ENCODE results near the gene MPDZ.

MPDZ gene

GRCh38 chr9:13116292-13116691, 163.2 kb downstream of the MPDZ start:
- Mint-ChIP-seq H3K4me3 (no peak overlapping the region), H3K27me3 (ENCODE audit: low read depth) (no peaks in the 10 kb centered on the region), H3K4me1 (peaks cover 1% of the 10 kb centered on the region), H3K36me3 (ENCODE audit: low read depth) (peaks cover 64% of the 10 kb centered on the region), H3K9me3 (no peaks in the 10 kb centered on the region), H3K27ac (no peak overlapping the region)
- TF ChIP-seq CTCF (IDR thresholded peaks at IDR 0.05; ENCODE audit: unreplicated experiment in 3 of 3) = no peak

- TF ChIP-seq CTCF (IDR thresholded peaks at IDR 0.05; ENCODE audit: unreplicated experiment in 3 of 3) = no peak
- Mint-ChIP-seq H3K9me3 (no peaks in the 10 kb centered on the region), H3K4me1 (peaks cover 9% of the 10 kb centered on the region), H3K4me3 (no peak overlapping the region), H3K36me3 (ENCODE audit: low read depth) (peaks cover 63% of the 10 kb centered on the region), H3K27me3 (ENCODE audit: low read depth) (no peaks in the 10 kb centered on the region), H3K27ac (no peak overlapping the region)
Measured at GRCh38 chr9:13113751-13114150, 165.7 kb downstream of the MPDZ start.

GRCh38 chr9:13113216-13113615, 166.3 kb downstream of the MPDZ start:
- Mint-ChIP-seq H3K9me3 (no peaks in the 10 kb centered on the region), H3K36me3 (ENCODE audit: low read depth) (peaks cover 58% of the 10 kb centered on the region), H3K4me1 (peaks cover 9% of the 10 kb centered on the region), H3K4me3 (no peak overlapping the region), H3K27ac (no peak overlapping the region), H3K27me3 (ENCODE audit: low read depth) (no peaks in the 10 kb centered on the region)
- TF ChIP-seq CTCF (IDR thresholded peaks at IDR 0.05; ENCODE audit: unreplicated experiment in 3 of 3) = no peak

GRCh38 chr9:13111778-13112177, 167.7 kb downstream of the MPDZ start:
- H3K9me3 Mint-ChIP-seq = no peaks in the 10 kb centered on the region
- no peak overlapping the region for H3K4me3 Mint-ChIP-seq
- H3K27ac Mint-ChIP-seq = no peak overlapping the region
- no peaks in the 10 kb centered on the region for H3K27me3 Mint-ChIP-seq (ENCODE audit: low read depth)
- H3K4me1 Mint-ChIP-seq = peaks cover 9% of the 10 kb centered on the region
- peaks cover 57% of the 10 kb centered on the region for H3K36me3 Mint-ChIP-seq (ENCODE audit: low read depth)
- TF ChIP-seq CTCF (IDR thresholded peaks at IDR 0.05; ENCODE audit: unreplicated experiment in 3 of 3) = no peak

GRCh38 chr9:13110766-13111417, 168.6 kb downstream of the MPDZ start:
- Mint-ChIP-seq H3K27me3 (ENCODE audit: low read depth) (no peaks in the 10 kb centered on the region), H3K4me1 (peaks cover 9% of the 10 kb centered on the region), H3K4me3 (no peak overlapping the region), H3K9me3 (no peaks in the 10 kb centered on the region), H3K27ac (peak overlapping the region in 1 of 3 experiments; percentile 41), H3K36me3 (ENCODE audit: low read depth) (peaks cover 66% of the 10 kb centered on the region)
- TF ChIP-seq CTCF (IDR thresholded peaks at IDR 0.05; ENCODE audit: unreplicated experiment in 3 of 3) = no peak

GRCh38 chr9:13109781-13110180, 169.7 kb downstream of the MPDZ start:
- Mint-ChIP-seq H3K27me3 (ENCODE audit: low read depth) (no peaks in the 10 kb centered on the region), H3K4me3 (no peak overlapping the region), H3K36me3 (ENCODE audit: low read depth) (peaks cover 67% of the 10 kb centered on the region), H3K4me1 (peaks cover 9% of the 10 kb centered on the region), H3K9me3 (no peaks in the 10 kb centered on the region), H3K27ac (peak overlapping the region in 1 of 3 experiments; percentile 52)
- no peak for TF ChIP-seq CTCF (IDR thresholded peaks at IDR 0.05; ENCODE audit: unreplicated experiment in 3 of 3)

Data from nephron (organoid).